Esophagus muscularis mucosa (tissue), 3 donors: ENCODE data around the gene KIF2C.
"Not testable (repeated sequence)": the region's sequence is repeated elsewhere in the genome, so short reads cannot be mapped to it uniquely, and the experiment has no call there.

ENCODE experiments used
- POLR2A ChIP-seq: fragments of 450-650 bp; IDR thresholded peaks from one replicate; pipeline ENCODE4 v1.6.1; 2017; ENCODE audit warnings: antibody characterized with exemption, moderate library complexity, mild to moderate bottlenecking, low read depth
- TF ChIP-seq, protein P1 (sequence below), 3 experiments: fragments of 200-600 bp in 2 of 3; fragments of 450-650 bp in 1 of 3; sonication (generic) in 2 of 3; IDR thresholded peaks; one replicate each; pipeline ENCODE4 v1.5.1; 2017 to 2019; ENCODE audit warnings: antibody characterized with exemption in 3 of 3, mild to moderate bottlenecking in 2 of 3, moderate library complexity in 1 of 3

DNA sequence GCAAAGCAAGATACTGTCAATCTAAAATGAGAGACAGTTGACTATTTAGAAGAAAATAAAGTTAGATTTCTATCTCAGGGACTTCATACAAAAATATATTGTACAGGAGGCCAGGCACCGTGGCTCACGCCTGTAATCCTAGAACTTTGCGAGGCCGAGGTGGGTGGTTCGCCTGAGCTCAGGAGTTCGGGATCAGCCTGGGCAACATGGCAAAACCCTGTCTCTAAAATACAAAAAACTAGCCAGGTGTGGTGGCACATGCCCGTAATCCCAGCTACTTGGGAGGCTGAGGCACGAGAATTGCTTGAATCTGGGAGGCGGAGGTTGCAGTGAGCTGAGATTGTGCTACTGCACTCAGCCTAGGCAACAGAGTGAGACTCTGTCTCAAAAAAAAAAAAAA, 76.3 kb downstream of the KIF2C start:
- TF ChIP-seq, protein P1, sequence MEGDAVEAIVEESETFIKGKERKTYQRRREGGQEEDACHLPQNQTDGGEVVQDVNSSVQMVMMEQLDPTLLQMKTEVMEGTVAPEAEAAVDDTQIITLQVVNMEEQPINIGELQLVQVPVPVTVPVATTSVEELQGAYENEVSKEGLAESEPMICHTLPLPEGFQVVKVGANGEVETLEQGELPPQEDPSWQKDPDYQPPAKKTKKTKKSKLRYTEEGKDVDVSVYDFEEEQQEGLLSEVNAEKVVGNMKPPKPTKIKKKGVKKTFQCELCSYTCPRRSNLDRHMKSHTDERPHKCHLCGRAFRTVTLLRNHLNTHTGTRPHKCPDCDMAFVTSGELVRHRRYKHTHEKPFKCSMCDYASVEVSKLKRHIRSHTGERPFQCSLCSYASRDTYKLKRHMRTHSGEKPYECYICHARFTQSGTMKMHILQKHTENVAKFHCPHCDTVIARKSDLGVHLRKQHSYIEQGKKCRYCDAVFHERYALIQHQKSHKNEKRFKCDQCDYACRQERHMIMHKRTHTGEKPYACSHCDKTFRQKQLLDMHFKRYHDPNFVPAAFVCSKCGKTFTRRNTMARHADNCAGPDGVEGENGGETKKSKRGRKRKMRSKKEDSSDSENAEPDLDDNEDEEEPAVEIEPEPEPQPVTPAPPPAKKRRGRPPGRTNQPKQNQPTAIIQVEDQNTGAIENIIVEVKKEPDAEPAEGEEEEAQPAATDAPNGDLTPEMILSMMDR (IDR thresholded peaks at IDR 0.05) = not testable (repeated sequence)
- not testable (repeated sequence) for TF ChIP-seq POLR2A
